ENCODE results near the gene CFAP251.

The CFAP251 gene

DNA sequence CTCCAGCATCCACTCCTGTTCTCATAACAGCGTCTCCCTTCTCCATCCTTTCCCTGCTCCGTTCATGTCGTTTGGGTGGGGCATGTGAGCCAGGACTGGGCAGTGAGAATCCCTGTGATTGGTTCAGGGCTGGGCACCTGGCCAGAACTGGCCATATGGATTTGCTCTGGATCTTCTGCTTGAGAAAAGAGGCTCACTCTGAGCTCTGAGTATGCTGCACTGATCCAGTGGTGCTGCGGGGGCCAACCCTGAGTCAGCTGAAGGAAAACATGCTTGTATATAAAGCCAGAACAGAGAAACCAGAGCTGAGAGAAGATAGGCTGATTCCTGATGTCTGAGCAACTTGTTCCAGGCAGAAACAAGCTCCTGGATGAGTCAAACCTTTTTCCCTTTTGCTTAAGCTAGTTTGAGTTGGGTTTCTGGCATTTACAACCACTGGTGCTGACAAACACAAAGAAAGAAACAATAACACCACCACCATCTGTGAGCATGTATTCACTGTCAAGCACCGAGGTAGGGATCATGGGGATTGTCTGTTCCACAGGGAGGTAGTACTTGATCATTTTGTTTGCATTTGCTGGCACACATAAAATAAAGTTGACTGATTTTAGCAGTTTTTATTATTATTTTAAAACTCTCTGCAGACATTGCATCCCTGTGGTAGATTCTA is 45.7 kb upstream of the CFAP251 start (continued):
- TF ChIP-seq ZNF785 (tag by site-specific recombination; IDR thresholded peaks at IDR 0.05) (no peak), ZNF76 (tag by site-specific recombination; IDR thresholded peaks at IDR 0.05; ENCODE audit: borderline replicate concordance, low read depth) (no peak), ZBTB17 (tag by site-specific recombination; IDR thresholded peaks at IDR 0.05) (peak; percentile 99), TRIM28 (IDR thresholded peaks at IDR 0.05; ENCODE audit: borderline replicate concordance, low read length) (no peak)
- TF ChIP-seq, protein P1, sequence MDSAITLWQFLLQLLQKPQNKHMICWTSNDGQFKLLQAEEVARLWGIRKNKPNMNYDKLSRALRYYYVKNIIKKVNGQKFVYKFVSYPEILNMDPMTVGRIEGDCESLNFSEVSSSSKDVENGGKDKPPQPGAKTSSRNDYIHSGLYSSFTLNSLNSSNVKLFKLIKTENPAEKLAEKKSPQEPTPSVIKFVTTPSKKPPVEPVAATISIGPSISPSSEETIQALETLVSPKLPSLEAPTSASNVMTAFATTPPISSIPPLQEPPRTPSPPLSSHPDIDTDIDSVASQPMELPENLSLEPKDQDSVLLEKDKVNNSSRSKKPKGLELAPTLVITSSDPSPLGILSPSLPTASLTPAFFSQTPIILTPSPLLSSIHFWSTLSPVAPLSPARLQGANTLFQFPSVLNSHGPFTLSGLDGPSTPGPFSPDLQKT (IDR thresholded peaks at IDR 0.05; ENCODE audit: borderline replicate concordance, low read depth, low read length) = no peak

DNA sequence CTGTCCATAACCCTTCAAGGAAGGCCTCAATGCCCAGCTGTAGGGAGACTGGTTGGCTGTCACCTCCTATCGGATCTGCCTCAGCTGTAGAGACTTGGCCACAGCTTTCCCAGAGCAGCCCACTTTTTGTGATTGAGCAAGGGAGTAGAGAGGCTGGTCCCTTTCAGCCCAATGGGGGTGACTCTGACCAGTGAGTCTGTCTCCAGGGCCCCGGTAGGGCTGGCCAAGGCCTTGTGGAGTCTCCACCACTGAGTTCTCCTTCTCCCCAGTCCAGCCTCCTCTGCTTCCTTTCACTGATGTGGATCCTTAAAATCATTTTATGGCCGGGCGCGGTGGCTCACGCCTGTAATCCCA is 45.2 kb upstream of the CFAP251 start:
- ChIA-PET CTCF (no interaction called here), POLR2A (interaction anchor here (1.2 to 1.4 kb wide), 2 partner anchors 14 to 15 kb away, joined by 4 read pairs; partner anchors contain the start of genes HPD and PSMD9)
- no peak overlapping the region for H3K27ac ChIP-seq (ENCODE audit: extremely low read depth, low read depth, low read length)

More for the DNA sequence above, 45.2 kb upstream of the CFAP251 start:
- no peaks in the 10 kb centered on the region for H3K36me3 ChIP-seq (ENCODE audit: control insufficient read depth in 2 of 2, insufficient read depth in 1 of 2, low read length in 2 of 2)
- TF ChIP-seq, protein P2, sequence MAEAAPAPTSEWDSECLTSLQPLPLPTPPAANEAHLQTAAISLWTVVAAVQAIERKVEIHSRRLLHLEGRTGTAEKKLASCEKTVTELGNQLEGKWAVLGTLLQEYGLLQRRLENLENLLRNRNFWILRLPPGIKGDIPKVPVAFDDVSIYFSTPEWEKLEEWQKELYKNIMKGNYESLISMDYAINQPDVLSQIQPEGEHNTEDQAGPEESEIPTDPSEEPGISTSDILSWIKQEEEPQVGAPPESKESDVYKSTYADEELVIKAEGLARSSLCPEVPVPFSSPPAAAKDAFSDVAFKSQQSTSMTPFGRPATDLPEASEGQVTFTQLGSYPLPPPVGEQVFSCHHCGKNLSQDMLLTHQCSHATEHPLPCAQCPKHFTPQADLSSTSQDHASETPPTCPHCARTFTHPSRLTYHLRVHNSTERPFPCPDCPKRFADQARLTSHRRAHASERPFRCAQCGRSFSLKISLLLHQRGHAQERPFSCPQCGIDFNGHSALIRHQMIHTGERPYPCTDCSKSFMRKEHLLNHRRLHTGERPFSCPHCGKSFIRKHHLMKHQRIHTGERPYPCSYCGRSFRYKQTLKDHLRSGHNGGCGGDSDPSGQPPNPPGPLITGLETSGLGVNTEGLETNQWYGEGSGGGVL (tag by site-specific recombination; IDR thresholded peaks at IDR 0.05) = no peak
- TF ChIP-seq, protein P3, sequence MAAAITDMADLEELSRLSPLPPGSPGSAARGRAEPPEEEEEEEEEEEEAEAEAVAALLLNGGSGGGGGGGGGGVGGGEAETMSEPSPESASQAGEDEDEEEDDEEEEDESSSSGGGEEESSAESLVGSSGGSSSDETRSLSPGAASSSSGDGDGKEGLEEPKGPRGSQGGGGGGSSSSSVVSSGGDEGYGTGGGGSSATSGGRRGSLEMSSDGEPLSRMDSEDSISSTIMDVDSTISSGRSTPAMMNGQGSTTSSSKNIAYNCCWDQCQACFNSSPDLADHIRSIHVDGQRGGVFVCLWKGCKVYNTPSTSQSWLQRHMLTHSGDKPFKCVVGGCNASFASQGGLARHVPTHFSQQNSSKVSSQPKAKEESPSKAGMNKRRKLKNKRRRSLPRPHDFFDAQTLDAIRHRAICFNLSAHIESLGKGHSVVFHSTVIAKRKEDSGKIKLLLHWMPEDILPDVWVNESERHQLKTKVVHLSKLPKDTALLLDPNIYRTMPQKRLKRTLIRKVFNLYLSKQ (tag by site-specific recombination; IDR thresholded peaks at IDR 0.05; ENCODE audit: borderline replicate concordance) = no peak
- TF ChIP-seq, protein P4, sequence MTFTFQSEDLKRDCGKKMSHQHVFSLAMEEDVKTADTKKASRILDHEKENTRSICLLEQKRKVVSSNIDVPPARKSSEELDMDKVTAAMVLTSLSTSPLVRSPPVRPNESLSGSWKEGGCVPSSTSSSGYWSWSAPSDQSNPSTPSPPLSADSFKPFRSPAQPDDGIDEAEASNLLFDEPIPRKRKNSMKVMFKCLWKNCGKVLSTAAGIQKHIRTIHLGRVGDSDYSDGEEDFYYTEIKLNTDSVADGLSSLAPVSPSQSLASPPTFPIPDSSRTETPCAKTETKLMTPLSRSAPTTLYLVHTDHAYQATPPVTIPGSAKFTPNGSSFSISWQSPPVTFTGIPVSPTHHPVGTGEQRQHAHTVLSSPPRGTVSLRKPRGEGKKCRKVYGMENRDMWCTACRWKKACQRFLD (tag by site-specific recombination; IDR thresholded peaks at IDR 0.05) = no peak
- TF ChIP-seq, protein P5, sequence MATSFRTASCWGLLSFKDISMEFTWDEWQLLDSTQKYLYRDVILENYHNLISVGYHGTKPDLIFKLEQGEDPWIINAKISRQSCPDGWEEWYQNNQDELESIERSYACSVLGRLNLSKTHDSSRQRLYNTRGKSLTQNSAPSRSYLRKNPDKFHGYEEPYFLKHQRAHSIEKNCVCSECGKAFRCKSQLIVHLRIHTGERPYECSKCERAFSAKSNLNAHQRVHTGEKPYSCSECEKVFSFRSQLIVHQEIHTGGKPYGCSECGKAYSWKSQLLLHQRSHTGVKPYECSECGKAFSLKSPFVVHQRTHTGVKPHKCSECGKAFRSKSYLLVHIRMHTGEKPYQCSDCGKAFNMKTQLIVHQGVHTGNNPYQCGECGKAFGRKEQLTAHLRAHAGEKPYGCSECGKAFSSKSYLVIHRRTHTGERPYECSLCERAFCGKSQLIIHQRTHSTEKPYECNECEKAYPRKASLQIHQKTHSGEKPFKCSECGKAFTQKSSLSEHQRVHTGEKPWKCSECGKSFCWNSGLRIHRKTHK (tag by site-specific recombination; IDR thresholded peaks at IDR 0.05) = no peak
- TF ChIP-seq, protein P6, sequence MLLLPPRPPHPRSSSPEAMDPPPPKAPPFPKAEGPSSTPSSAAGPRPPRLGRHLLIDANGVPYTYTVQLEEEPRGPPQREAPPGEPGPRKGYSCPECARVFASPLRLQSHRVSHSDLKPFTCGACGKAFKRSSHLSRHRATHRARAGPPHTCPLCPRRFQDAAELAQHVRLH (tag by site-specific recombination; IDR thresholded peaks at IDR 0.05) = no peak
- no peak for TF ChIP-seq ZEB2 (tag by site-specific recombination; IDR thresholded peaks at IDR 0.05)
- TF ChIP-seq ZFP3 (tag by site-specific recombination; IDR thresholded peaks at IDR 0.05; ENCODE audit: low read depth) = no peak
- TF ChIP-seq ZNF354C (tag by site-specific recombination; IDR thresholded peaks at IDR 0.05; ENCODE audit: borderline replicate concordance, low read depth) = no peak
- no peak for TF ChIP-seq ZNF350 (tag by site-specific recombination; IDR thresholded peaks at IDR 0.05)
- no peak for TF ChIP-seq ZNF561 (tag by site-specific recombination; IDR thresholded peaks at IDR 0.05; ENCODE audit: borderline replicate concordance)
- no peak for TF ChIP-seq ZNF324 (tag by site-specific recombination; IDR thresholded peaks at IDR 0.05)
- TF ChIP-seq ZNF266 (tag by site-specific recombination; IDR thresholded peaks at IDR 0.05; ENCODE audit: low read depth) = no peak
- TF ChIP-seq ZNF521 (tag by site-specific recombination; IDR thresholded peaks at IDR 0.05) = no peak
- TF ChIP-seq, protein P7, sequence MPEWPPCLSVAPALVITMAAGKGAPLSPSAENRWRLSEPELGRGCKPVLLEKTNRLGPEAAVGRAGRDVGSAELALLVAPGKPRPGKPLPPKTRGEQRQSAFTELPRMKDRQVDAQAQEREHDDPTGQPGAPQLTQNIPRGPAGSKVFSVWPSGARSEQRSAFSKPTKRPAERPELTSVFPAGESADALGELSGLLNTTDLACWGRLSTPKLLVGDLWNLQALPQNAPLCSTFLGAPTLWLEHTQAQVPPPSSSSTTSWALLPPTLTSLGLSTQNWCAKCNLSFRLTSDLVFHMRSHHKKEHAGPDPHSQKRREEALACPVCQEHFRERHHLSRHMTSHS (tag by site-specific recombination; IDR thresholded peaks at IDR 0.05) = no peak
- TF ChIP-seq ZNF133 (tag by site-specific recombination; IDR thresholded peaks at IDR 0.05) = no peak
- TF ChIP-seq REPIN1 (tag by site-specific recombination; IDR thresholded peaks at IDR 0.05; ENCODE audit: low read depth) = no peak
- TF ChIP-seq, protein P8, sequence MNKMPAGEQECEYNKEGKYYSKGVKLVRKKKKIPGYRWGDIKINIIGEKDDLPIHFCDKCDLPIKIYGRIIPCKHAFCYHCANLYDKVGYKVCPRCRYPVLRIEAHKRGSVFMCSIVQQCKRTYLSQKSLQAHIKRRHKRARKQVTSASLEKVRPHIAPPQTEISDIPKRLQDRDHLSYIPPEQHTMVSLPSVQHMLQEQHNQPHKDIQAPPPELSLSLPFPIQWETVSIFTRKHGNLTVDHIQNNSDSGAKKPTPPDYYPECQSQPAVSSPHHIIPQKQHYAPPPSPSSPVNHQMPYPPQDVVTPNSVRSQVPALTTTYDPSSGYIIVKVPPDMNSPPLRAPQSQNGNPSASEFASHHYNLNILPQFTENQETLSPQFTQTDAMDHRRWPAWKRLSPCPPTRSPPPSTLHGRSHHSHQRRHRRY (tag by site-specific recombination; IDR thresholded peaks at IDR 0.05) = no peak
- TF ChIP-seq TRIM28 (IDR thresholded peaks at IDR 0.05; ENCODE audit: borderline replicate concordance, low read length) = no peak
- no peak overlapping the region for H3K4me3 ChIP-seq (ENCODE audit: low read depth, low read length)
- no peaks in the 10 kb centered on the region for H3K4me1 ChIP-seq (ENCODE audit: control insufficient read depth, insufficient read depth, low read length)
- H3K9me3 ChIP-seq (ENCODE audit: control insufficient read depth, insufficient read depth, low read depth, low read length) = no peaks in the 10 kb centered on the region
